KMS-11 (cell line): ENCODE data around the gene TNNI2.

Experiments used
- H2AFZ ChIP-seq: fragments of 200-600 bp; sonication (generic); 2 replicates; pipeline ENCODE4 v1.6.1; 2016; ENCODE audit warnings: antibody characterized with exemption, mixed run types, low read depth
- H3K27ac ChIP-seq: fragments of 200-600 bp; sonication (generic); 2 replicates; pipeline ENCODE4 v1.6.1; 2016; ENCODE audit warnings: mild to moderate bottlenecking, mixed run types
- H3K27me3 ChIP-seq: fragments of 200-600 bp; sonication (generic); 2 replicates; pipeline ENCODE4 v1.6.1; 2017; ENCODE audit warnings: mild to moderate bottlenecking, low read depth, mixed run types, moderate library complexity; ENCODE audit not compliant: insufficient read depth
- H3K36me3 ChIP-seq: fragments of 200-600 bp; sonication (generic); 2 replicates; pipeline ENCODE4 v1.6.1; 2017; ENCODE audit warnings: mild to moderate bottlenecking, mixed run types; ENCODE audit not compliant: insufficient read depth
- H3K4me1 ChIP-seq: fragments of 200-600 bp; sonication (generic); 2 replicates; pipeline ENCODE4 v1.6.1; 2016; ENCODE audit warnings: mild to moderate bottlenecking, low read depth, mixed run types; ENCODE audit not compliant: poor library complexity, severe bottlenecking
- H3K4me2 ChIP-seq: fragments of 200-600 bp; sonication (generic); 2 replicates; pipeline ENCODE4 v1.7.0; 2016; ENCODE audit warnings: mild to moderate bottlenecking, mixed run types
- H3K4me3 ChIP-seq: fragments of 200-600 bp; sonication (generic); IDR thresholded peaks from 2 replicates; pipeline ENCODE4 v1.6.1; 2017; ENCODE audit warnings: low read depth, low read length, mixed read lengths; ENCODE audit not compliant: insufficient read depth
- H3K79me2 ChIP-seq: fragments of 200-600 bp; sonication (generic); 2 replicates; pipeline ENCODE4 v1.6.1; 2016; ENCODE audit warnings: low read depth, mixed run types; ENCODE audit not compliant: insufficient read depth
- H3K9ac ChIP-seq: fragments of 200-600 bp; sonication (generic); 2 replicates; pipeline ENCODE4 v1.6.1; 2016; ENCODE audit warnings: mild to moderate bottlenecking, mixed run types
- H4K20me1 ChIP-seq: fragments of 200-600 bp; sonication (generic); 2 replicates; pipeline ENCODE4 v1.6.1; 2016; ENCODE audit warnings: mild to moderate bottlenecking, mixed run types; ENCODE audit not compliant: insufficient read depth
- TF ChIP-seq, protein P1 (sequence below): fragments of 200-600 bp; sonication (generic); conservative IDR thresholded peaks from 2 replicates; pipeline ENCODE4 v1.6.1; 2017; ENCODE audit warnings: low read depth, mild to moderate bottlenecking, antibody characterized with exemption, low read length, moderate library complexity, mixed read lengths

TNNI2 gene

DNA sequence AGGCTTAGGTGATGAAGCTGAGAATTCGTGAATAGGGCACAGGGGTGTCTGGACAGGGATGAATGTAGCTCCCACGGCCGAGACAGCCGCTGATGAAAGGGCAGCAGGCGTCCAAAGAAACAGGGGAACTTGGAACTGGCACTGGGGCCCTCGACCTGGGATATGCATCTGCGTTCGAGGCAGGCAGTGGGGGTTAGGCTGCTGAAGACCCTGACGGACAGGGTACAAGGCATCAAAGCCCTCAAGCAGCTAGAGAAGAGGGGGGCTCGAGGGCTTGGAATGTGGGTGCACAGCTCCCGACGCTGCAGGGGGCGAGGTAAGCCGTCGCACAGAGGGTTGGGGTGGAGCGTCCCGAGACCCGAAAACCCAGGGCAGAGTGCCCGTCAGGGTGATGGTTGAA lies 10.8 kb upstream of the TNNI2 start:
- peaks cover 83% of the 10 kb centered on the region for H3K27me3 ChIP-seq
- H3K27ac ChIP-seq = no peak overlapping the region
- H3K36me3 ChIP-seq = no peaks in the 10 kb centered on the region
- no peaks in the 10 kb centered on the region for H3K4me1 ChIP-seq
- no peak overlapping the region for H2AFZ ChIP-seq
- no peaks in the 10 kb centered on the region for H4K20me1 ChIP-seq
- H3K79me2 ChIP-seq = no peaks in the 10 kb centered on the region
- H3K4me3 ChIP-seq = no peak overlapping the region
- H3K9ac ChIP-seq = no peak overlapping the region
- TF ChIP-seq, protein P1, sequence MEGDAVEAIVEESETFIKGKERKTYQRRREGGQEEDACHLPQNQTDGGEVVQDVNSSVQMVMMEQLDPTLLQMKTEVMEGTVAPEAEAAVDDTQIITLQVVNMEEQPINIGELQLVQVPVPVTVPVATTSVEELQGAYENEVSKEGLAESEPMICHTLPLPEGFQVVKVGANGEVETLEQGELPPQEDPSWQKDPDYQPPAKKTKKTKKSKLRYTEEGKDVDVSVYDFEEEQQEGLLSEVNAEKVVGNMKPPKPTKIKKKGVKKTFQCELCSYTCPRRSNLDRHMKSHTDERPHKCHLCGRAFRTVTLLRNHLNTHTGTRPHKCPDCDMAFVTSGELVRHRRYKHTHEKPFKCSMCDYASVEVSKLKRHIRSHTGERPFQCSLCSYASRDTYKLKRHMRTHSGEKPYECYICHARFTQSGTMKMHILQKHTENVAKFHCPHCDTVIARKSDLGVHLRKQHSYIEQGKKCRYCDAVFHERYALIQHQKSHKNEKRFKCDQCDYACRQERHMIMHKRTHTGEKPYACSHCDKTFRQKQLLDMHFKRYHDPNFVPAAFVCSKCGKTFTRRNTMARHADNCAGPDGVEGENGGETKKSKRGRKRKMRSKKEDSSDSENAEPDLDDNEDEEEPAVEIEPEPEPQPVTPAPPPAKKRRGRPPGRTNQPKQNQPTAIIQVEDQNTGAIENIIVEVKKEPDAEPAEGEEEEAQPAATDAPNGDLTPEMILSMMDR = no peak
- H3K4me2 ChIP-seq = no peak overlapping the region

DNA sequence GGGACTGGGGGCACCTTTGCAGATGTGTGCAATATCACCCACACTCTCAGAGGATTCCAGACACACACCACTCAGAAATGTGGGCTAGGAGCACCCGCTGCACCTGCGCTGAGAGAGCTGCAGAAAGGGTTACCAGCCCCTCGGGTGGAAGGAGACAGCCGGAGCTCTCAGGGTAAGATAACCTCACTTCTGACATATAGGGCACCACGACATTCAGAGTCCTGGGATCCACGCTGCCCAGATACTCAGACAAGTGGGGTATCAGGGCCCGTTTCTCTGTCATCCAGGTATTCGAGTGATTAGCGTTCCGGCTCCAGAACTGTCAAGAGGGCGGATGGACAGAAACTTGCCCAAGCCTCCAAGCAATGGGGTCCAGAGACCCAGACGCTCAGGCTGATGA lies 10.2 kb upstream of the TNNI2 start:
- Histone ChIP-seq H3K4me3 (no peak overlapping the region), H3K27ac (no peak overlapping the region), H3K36me3 (no peaks in the 10 kb centered on the region), H3K4me1 (no peaks in the 10 kb centered on the region), H3K4me2 (no peak overlapping the region), H3K9ac (no peak overlapping the region), H2AFZ (no peak overlapping the region), H3K27me3 (peaks cover 86% of the 10 kb centered on the region), H4K20me1 (no peaks in the 10 kb centered on the region), H3K79me2 (no peaks in the 10 kb centered on the region)
- TF ChIP-seq, protein P1 = no peak

DNA sequence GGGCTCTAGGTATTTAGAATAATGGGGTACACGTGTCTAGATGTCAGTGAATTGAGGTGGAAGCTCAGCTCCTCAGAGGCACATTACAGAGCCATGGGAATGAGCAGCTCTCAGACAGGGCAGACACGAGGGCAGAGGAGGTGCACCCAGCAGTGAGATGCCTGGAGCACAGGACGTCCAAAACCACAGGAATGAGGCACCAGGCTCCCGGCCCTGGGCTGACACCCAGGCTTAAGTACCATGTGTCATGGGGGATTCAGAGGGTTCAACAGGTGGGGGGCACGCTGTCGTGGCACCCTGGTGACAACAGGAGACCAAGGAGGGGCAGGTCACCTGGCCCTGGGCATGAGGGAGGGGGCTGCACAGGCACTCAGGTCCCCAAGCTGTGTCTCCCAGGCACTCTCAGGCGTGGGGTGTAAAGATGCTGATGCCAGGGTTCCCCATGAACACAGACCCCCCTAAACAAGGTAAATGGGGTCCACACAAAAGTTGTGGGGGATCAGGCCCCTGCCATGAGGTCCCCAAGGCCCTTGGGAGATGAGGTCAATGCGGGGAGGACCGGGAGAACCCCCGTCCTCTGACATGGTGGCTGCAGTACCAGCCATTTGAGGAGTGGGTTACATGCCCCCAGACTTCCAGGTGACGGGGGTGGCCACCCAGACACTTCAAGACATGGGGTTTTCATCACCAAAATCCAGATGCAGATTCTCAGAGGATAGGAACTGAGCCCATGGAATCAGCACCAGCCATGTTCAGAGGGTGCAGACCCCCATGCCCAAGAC lies 9.6 kb upstream of the TNNI2 start:
- H4K20me1 ChIP-seq = no peaks in the 10 kb centered on the region
- H3K4me2 ChIP-seq = no peak overlapping the region
- H3K27me3 ChIP-seq = peaks cover 86% of the 10 kb centered on the region
- H3K9ac ChIP-seq = no peak overlapping the region
- H2AFZ ChIP-seq = no peak overlapping the region
- no peaks in the 10 kb centered on the region for H3K36me3 ChIP-seq
- TF ChIP-seq, protein P1 = no peak
- H3K4me1 ChIP-seq = no peaks in the 10 kb centered on the region
- no peaks in the 10 kb centered on the region for H3K79me2 ChIP-seq
- no peak overlapping the region for H3K27ac ChIP-seq
- H3K4me3 ChIP-seq = no peak overlapping the region

DNA sequence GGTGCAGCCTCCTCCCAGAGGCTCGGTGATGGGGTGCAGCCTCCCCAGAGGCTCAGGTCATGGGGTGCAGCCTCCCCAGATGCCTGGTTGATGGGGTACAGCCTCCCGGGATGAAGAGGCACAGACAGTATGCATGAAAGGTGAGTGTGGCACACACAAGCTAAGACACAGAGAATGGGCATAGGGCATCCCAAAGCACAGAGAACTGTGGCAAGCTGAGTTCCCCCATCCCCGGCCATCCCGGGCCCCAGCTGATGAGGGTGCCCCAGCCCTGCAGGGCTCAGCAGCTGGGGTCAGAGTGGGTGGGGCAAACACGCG lies 8.8 kb upstream of the TNNI2 start:
- Histone ChIP-seq H3K9ac (no peak overlapping the region), H3K27me3 (peaks cover 86% of the 10 kb centered on the region), H3K4me2 (no peak overlapping the region), H4K20me1 (no peaks in the 10 kb centered on the region), H3K79me2 (no peaks in the 10 kb centered on the region), H3K4me1 (no peaks in the 10 kb centered on the region), H2AFZ (no peak overlapping the region), H3K27ac (no peak overlapping the region), H3K4me3 (no peak overlapping the region), H3K36me3 (no peaks in the 10 kb centered on the region)
- TF ChIP-seq, protein P1 = no peak
